GM12892 (cell line): ENCODE measurements around the gene LRP2.

ENCODE experiments used
- DNase-seq: peaks from one replicate; pipeline ENCODE4 v3.0.0; 2011; ENCODE audit not compliant: insufficient read length
- FAIRE-seq: peaks from 2 replicates; lab custom pipeline; 2011; peaks lifted over from hg19 to GRCh38; lab: Jason Lieb, UNC
- POLR2A ChIP-seq: IDR thresholded peaks from 2 replicates; pipeline ENCODE4 v1.6.1; 2011; ENCODE audit warnings: low read depth, low read length, control low read depth
- POLR2AphosphoS5 ChIP-seq: IDR thresholded peaks from 2 replicates; pipeline ENCODE4 v1.6.1; 2011; ENCODE audit warnings: low read depth, low read length, control low read depth
- TAF1 ChIP-seq: IDR thresholded peaks from 2 replicates; pipeline ENCODE4 v1.6.1; 2011; ENCODE audit warnings: low read depth, mild to moderate bottlenecking, control low read depth, low read length, borderline replicate concordance

LRP2 gene

GRCh38 chr2:169254774-169255173 lies 107.6 kb downstream of the LRP2 start:
- no peak for TF ChIP-seq TAF1
- TF ChIP-seq POLR2AphosphoS5, result no peak
- TF ChIP-seq POLR2A, result no peak
- DNase-seq (no peak), FAIRE-seq (no peak)

- DNase-seq (no peak), FAIRE-seq (no peak)
- TF ChIP-seq POLR2A, result no peak
- no peak for TF ChIP-seq POLR2AphosphoS5
- TF ChIP-seq TAF1, result no peak
Measured at GRCh38 chr2:169247211-169247610, 115.1 kb downstream of the LRP2 start.

DNA sequence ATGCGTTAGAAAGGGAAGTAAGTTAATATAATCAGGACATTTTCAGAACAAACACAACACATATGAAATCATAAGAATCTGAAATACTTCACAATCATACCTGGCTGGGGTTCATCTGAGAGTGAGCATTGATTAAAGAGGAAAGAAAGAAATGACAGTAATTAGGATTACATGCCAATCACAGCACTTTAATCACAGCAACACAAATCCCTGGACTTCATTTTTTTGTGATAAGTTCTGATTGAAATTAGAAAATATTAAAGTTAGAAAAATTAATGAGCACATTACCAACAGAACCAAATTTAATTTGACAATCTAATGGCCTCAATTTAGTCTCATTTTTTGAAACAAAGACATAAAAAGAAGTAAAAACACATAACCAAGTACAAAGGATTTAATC lies 121.9 kb downstream of the LRP2 start:
- no peak for DNase-seq
- no peak for FAIRE-seq
- no peak for TF ChIP-seq POLR2A
- no peak for TF ChIP-seq TAF1
- no peak for TF ChIP-seq POLR2AphosphoS5

DNA sequence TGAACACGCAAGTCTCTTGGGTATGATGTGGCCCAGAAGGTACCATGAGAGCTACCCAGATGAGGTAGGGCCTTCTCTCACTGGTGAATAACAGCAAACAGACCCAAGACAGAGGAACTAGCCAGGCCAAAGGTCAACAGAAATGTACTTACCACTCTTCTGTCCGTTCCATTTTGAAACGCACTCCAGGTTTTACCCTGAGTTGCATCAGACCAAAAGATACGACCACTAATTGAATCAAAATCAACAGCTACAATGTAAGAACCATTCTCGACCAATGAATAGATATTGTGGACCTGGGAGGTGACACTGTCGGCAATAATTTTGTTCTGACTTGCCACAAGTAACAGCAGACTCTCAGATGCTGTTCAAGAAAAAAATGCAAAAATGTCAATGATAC lies 124.4 kb downstream of the LRP2 start:
- FAIRE-seq (no peak), DNase-seq (no peak)
- TF ChIP-seq POLR2A (no peak), TAF1 (no peak), POLR2AphosphoS5 (no peak)

GRCh38 chr2:169237286-169237685 lies 125.0 kb downstream of the LRP2 start:
- FAIRE-seq (no peak), DNase-seq (no peak)
- TF ChIP-seq TAF1, result no peak
- TF ChIP-seq POLR2AphosphoS5, result no peak
- no peak for TF ChIP-seq POLR2A

DNA sequence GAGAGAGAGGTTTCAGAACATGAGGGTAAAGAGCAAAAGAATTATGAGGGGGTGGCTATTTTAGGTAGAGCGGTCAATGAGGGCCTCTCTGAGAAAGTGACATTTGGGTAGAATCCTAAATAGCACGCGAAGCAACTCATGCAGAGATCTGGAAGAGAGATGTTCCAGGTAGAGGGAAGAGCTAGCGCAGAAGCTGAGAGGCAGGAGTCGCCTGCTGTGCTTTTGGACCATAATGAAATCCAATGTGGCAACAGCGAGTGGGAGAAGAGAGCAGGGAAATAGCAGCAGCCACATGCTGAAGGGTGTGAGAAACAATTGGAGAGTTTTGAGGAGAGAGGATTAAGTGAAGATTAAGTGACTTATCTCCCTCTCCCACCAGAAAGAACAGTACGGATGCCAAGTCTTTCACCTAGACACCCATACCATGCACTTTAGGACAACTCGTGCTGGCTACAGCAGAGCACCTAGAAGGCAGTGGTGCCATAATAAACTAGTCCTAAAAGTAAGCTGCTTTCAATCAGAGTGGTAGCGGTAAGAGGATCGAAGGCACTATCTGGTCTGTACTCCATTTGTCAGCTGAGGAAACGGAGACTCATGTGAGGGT lies 129.7 kb downstream of the LRP2 start:
- DNase-seq (no peak), FAIRE-seq (no peak)
- TF ChIP-seq POLR2AphosphoS5 (no peak), POLR2A (no peak), TAF1 (no peak)

DNA sequence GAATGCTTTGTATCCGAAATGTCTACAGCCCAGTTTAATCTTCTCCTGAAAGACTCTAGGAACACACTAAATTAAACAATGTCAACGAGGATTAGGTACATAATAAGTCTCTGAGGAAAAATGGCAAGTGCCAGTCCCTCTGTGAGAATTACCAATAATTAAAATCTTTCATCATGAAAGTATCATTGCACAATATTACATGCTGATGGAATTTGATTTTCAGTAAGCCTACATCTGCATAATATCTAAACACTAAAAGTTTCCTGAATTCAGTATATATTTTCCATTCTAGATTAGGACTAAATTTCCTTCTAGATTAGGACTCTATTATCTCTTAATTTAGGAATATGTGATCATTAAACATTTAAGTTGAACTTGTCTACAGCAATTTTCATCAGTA lies 132.1 kb downstream of the LRP2 start:
- FAIRE-seq, result no peak
- no peak for DNase-seq
- TF ChIP-seq TAF1, result no peak
- TF ChIP-seq POLR2AphosphoS5, result no peak
- TF ChIP-seq POLR2A, result no peak

DNA sequence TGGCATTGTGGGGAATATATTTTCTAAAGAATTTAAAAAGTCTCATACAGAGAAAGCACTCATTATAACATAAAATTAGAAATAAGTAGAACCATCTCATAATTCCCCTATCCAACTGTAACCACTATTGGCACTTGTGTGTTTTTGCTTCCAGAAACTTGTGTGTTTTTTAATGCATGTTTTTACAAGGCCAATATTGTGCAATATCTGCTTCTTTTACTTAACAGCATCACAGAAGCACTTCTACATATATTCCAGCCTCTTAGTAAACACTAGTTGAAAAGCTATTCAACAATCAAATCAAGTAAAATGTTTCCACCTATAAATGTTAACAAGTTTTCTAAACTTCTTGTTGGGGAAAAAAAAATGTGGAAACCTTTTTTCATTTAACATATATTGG lies 132.7 kb downstream of the LRP2 start:
- no peak for DNase-seq
- no peak for TF ChIP-seq POLR2AphosphoS5
- FAIRE-seq, result no peak

- TF ChIP-seq TAF1 (no peak), POLR2A (no peak), POLR2AphosphoS5 (no peak)
- no peak for FAIRE-seq
Measured at GRCh38 chr2:169225906-169226305, 136.4 kb downstream of the LRP2 start.

DNA sequence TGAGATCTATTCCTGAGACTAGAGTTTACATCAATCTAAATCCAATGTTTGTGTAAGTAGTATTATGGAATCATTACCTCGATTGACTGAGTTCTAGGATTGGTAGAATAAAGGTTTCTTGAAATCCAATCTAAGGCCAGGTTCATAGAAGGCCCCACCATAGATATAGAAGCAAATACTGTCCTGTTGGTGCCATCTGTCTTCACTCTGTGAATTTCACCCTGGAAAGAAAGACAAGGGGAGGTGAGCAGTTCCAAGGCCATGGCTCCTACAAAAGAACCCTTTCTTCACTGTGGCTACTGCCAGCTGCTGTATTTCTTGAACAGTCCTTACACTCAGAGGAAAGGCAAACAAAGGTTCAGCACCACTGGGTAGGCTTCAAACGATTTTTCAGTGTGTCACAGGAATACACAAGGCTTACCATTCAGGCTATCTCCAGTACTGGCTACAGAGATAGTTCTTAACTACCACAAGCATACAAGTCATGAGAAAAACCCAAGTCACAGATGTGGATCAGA lies 137.0 kb downstream of the LRP2 start:
- TF ChIP-seq POLR2A (no peak), POLR2AphosphoS5 (no peak), TAF1 (no peak)
- no peak for FAIRE-seq

More at GRCh38 chr2:169225906-169226305, 136.4 kb downstream of the LRP2 start:
- DNase-seq, result no peak

GRCh38 chr2:169222665-169223064 lies 139.7 kb downstream of the LRP2 start:
- DNase-seq (no peak), FAIRE-seq (peak; percentile 42)
- no peak for TF ChIP-seq POLR2AphosphoS5
- no peak for TF ChIP-seq TAF1
- no peak for TF ChIP-seq POLR2A

More for the DNA sequence above, 137.0 kb downstream of the LRP2 start:
- DNase-seq, result no peak

- FAIRE-seq, result peak; percentile 50
- no peak for DNase-seq
Measured at GRCh38 chr2:169221745-169222369, 140.5 kb downstream of the LRP2 start.

More at GRCh38 chr2:169221745-169222369, 140.5 kb downstream of the LRP2 start:
- TF ChIP-seq POLR2AphosphoS5 (no peak), POLR2A (no peak), TAF1 (no peak)
